Measurements from ENCODE around the gene SPRR1A. TPM values are rescaled to one million over a fixed set of nuclear protein-coding genes. Genes with fewer than 3 reads are reported as not detected.

Gene SPRR1A
- total RNA-seq, 2 donors from 2014 or later = not detected

DNA sequence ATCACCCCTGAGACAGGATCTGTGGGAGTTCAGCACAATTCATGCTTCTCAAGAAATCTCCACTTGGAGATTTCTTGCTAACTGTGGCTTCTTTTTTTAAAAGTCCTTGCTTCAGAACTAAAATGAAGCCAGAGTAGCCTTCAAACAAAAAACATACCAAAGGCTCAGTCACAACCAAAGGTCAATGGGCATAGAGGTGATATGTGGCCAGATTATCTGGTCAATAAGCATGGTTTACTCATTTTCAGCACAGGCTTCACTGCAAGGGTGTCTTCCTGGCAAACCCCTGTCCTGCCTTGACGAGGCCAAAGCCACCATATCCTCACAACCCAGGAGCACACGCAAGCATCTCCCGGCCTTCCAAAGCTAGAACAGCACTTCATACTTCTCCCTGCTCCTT is 24.6 kb upstream of the SPRR1A start:
- intact Hi-C loops (cut with DNase I) = no loop called here
- TF ChIP-seq CTCF (IDR thresholded peaks at IDR 0.05) = no peak
- Histone ChIP-seq H3K36me3 (no peaks in the 10 kb centered on the region), H3K9ac (ENCODE audit: low read depth in 2 of 2, low read length in 2 of 2) (no peak overlapping the region), H3K9me3 (no peaks in the 10 kb centered on the region), H3K27ac (no peak overlapping the region), H3K27me3 (no peaks in the 10 kb centered on the region), H3K4me1 (no peaks in the 10 kb centered on the region), H3K4me3 (no peak overlapping the region)
- DNase-seq = no peak

DNA sequence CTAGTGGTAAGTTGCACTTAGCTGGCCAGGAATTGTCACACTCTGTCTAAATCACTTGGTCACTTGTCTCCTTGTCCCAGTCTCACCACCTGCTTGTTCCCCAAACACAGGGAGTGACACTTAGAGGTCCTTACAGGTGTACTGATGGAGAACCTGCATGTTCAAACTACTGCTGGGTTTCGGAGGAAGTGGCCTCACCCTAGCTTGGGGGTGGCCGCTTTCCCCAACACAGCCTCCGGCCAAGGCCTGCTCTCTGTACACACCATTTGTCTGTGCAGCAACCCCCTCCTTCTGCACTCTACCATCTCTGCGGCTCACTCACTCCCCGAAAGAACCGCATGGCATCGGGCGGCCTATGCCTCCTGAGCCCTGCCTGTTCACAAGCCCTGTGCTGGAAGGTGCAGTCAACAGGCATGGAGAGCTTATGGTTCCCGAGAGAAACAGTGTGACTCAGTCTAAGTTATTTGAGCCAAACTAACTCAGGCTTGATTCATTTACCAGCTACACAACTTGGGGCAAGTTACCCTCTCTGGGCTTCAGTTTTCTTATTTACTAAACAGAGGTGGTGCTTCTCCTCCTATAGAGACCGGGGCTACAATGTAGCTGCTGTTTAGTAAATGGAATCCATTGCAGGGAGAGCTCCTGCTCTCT is 24.0 kb upstream of the SPRR1A start:
- H3K4me1 ChIP-seq = no peaks in the 10 kb centered on the region
- H3K27me3 ChIP-seq = no peaks in the 10 kb centered on the region
- no peak for DNase-seq
- H3K9ac ChIP-seq (ENCODE audit: low read depth in 2 of 2, low read length in 2 of 2) = no peak overlapping the region
- no peak overlapping the region for H3K27ac ChIP-seq
- intact Hi-C loops (cut with DNase I) = no loop called here
- H3K4me3 ChIP-seq = no peak overlapping the region
- H3K36me3 ChIP-seq = no peaks in the 10 kb centered on the region
- no peaks in the 10 kb centered on the region for H3K9me3 ChIP-seq
- no peak for TF ChIP-seq CTCF (IDR thresholded peaks at IDR 0.05)

- Histone ChIP-seq H3K9me3 (no peaks in the 10 kb centered on the region), H3K4me1 (no peaks in the 10 kb centered on the region), H3K36me3 (no peaks in the 10 kb centered on the region), H3K27me3 (no peaks in the 10 kb centered on the region), H3K27ac (no peak overlapping the region), H3K9ac (ENCODE audit: low read depth in 2 of 2, low read length in 2 of 2) (no peak overlapping the region), H3K4me3 (no peak overlapping the region)
- intact Hi-C loops (cut with DNase I) = no loop called here
- no peak for TF ChIP-seq CTCF (IDR thresholded peaks at IDR 0.05)
- DNase-seq = no peak
Measured at GRCh38 chr1:152960452-152961044, 23.3 kb upstream of the SPRR1A start.

GRCh38 chr1:152961226-152961891 is 22.5 kb upstream of the SPRR1A start:
- H3K27ac ChIP-seq = no peak overlapping the region
- no peak for TF ChIP-seq CTCF (IDR thresholded peaks at IDR 0.05)
- no peaks in the 10 kb centered on the region for H3K4me1 ChIP-seq
- DNase-seq = no peak
- H3K9ac ChIP-seq (ENCODE audit: low read depth in 2 of 2, low read length in 2 of 2) = no peak overlapping the region
- H3K4me3 ChIP-seq = no peak overlapping the region
- no peaks in the 10 kb centered on the region for H3K36me3 ChIP-seq
- H3K9me3 ChIP-seq = no peaks in the 10 kb centered on the region
- no peaks in the 10 kb centered on the region for H3K27me3 ChIP-seq
- intact Hi-C loops (cut with DNase I) = no loop called here

DNA sequence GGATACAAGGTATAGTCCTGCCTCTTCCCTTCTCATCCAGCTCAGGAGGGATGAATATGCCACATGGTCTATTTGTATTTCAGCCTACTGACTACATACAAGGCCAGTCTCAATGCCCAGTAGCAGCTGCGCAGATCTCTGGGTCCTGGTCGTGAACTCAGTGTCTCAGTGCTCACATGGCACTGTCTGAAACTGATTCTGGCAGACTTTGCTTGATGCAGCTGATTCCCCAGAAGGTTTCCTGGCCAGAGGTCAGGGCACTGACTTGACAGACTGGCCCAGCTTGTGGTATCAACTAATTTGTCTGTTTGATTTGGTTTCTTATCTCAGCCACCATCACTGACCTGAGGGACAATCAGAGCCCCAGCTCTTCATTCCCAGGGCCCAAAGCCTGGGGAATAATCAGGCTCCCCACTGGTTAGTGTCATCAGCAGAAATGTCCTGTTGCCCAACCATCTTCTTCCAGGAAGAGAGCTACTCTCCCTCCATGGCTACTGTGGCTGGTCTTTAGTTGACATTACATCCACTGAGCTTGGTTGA is 20.9 kb upstream of the SPRR1A start:
- intact Hi-C loops (cut with DNase I) = no loop called here
- DNase-seq = no peak
- TF ChIP-seq CTCF (IDR thresholded peaks at IDR 0.05) = no peak

More for the DNA sequence above, 20.9 kb upstream of the SPRR1A start:
- Histone ChIP-seq H3K4me3 (no peak overlapping the region), H3K27ac (no peak overlapping the region), H3K27me3 (no peaks in the 10 kb centered on the region), H3K36me3 (no peaks in the 10 kb centered on the region), H3K9ac (ENCODE audit: low read depth in 2 of 2, low read length in 2 of 2) (no peak overlapping the region), H3K9me3 (no peaks in the 10 kb centered on the region), H3K4me1 (no peaks in the 10 kb centered on the region)

All from colonic mucosa (tissue), 4 donors.